RWPE2 (cell line): ENCODE results near the gene CMSS1.

ENCODE experiments used
- ATAC-seq: fragments of 200-7000 bp; cut with Tn5 transposase; 3 replicates; pipeline ENCODE4 v1.9.1; 2021; ENCODE audit warnings: low read depth
- DNase-seq: peaks from one replicate; pipeline ENCODE4 v3.0.0-alpha.2; 2020; ENCODE audit warnings: low spot score
- H3K27ac ChIP-seq: fragments of 450-650 bp; 2 replicates; pipeline ENCODE4 v1.5.1; 2017; ENCODE audit warnings: mild to moderate bottlenecking; ENCODE audit not compliant: poor library complexity, severe bottlenecking
- H3K27me3 ChIP-seq: fragments of 250-450 bp; sonication (Bioruptor Pico); 2 replicates; pipeline ENCODE4 v1.5.1; 2021; ENCODE audit warnings: mild to moderate bottlenecking, moderate library complexity; ENCODE audit not compliant: insufficient read depth, poor library complexity, severe bottlenecking
- H3K36me3 ChIP-seq: fragments of 250-450 bp; sonication (Bioruptor Pico); 2 replicates; pipeline ENCODE4 v1.5.1; 2020; ENCODE audit warnings: low read depth, mild to moderate bottlenecking, moderate library complexity
- H3K4me1 ChIP-seq: fragments of 250-450 bp; sonication (Bioruptor Pico); 2 replicates; pipeline ENCODE4 v1.5.1; 2021; ENCODE audit warnings: mild to moderate bottlenecking, moderate library complexity; ENCODE audit not compliant: insufficient read depth, poor library complexity, severe bottlenecking
- H3K4me3 ChIP-seq: fragments of 250-450 bp; sonication (Bioruptor Pico); 2 replicates; pipeline ENCODE4 v1.5.1; 2021; ENCODE audit warnings: mild to moderate bottlenecking, moderate library complexity; ENCODE audit not compliant: severe bottlenecking
- H3K9me3 ChIP-seq: fragments of 250-450 bp; sonication (Bioruptor Pico); 2 replicates; pipeline ENCODE4 v1.5.1; 2021; ENCODE audit warnings: mild to moderate bottlenecking, moderate library complexity; ENCODE audit not compliant: severe bottlenecking
- CTCF ChIP-seq: fragments of 450-650 bp; IDR thresholded peaks from one replicate; pipeline ENCODE4 v1.5.1; 2017; ENCODE audit warnings: mild to moderate bottlenecking, moderate library complexity; ENCODE audit not compliant: poor library complexity, severe bottlenecking

CMSS1 gene

GRCh38 chr3:100072326-100073048 lies 254.8 kb downstream of the CMSS1 start:
- Histone ChIP-seq H3K36me3 (no peaks in the 10 kb centered on the region), H3K27me3 (no peaks in the 10 kb centered on the region), H3K27ac (no peak overlapping the region), H3K9me3 (no peaks in the 10 kb centered on the region), H3K4me1 (peaks cover 8% of the 10 kb centered on the region), H3K4me3 (no peak overlapping the region)
- TF ChIP-seq CTCF, result no peak
- ATAC-seq (no peak), DNase-seq (no peak)

- Histone ChIP-seq H3K36me3 (no peaks in the 10 kb centered on the region), H3K27ac (no peak overlapping the region), H3K27me3 (no peaks in the 10 kb centered on the region), H3K9me3 (no peaks in the 10 kb centered on the region), H3K4me1 (peaks cover 8% of the 10 kb centered on the region), H3K4me3 (no peak overlapping the region)
- ATAC-seq, result no peak
- TF ChIP-seq CTCF, result no peak
- DNase-seq, result no peak
These were observed 255.5 kb downstream of the CMSS1 start for GRCh38 chr3:100073049-100073713.

- Histone ChIP-seq H3K9me3 (no peaks in the 10 kb centered on the region), H3K36me3 (no peaks in the 10 kb centered on the region), H3K4me3 (no peak overlapping the region), H3K27me3 (no peaks in the 10 kb centered on the region), H3K4me1 (peaks cover 8% of the 10 kb centered on the region), H3K27ac (no peak overlapping the region)
- no peak for TF ChIP-seq CTCF
- no peak for DNase-seq
- ATAC-seq, result no peak
These were observed 256.1 kb downstream of the CMSS1 start for GRCh38 chr3:100073714-100074307.

- H3K4me3 ChIP-seq, result no peak overlapping the region
- ATAC-seq (no peak), DNase-seq (no peak)
- H3K36me3 ChIP-seq, result no peaks in the 10 kb centered on the region
- no peak for TF ChIP-seq CTCF
- no peaks in the 10 kb centered on the region for H3K9me3 ChIP-seq
- no peaks in the 10 kb centered on the region for H3K27me3 ChIP-seq
- no peak overlapping the region for H3K27ac ChIP-seq
- H3K4me1 ChIP-seq, result peaks cover 5% of the 10 kb centered on the region
These were observed 257.5 kb downstream of the CMSS1 start for GRCh38 chr3:100075196-100075595.
